DMS79 treated with DMSO at 0.1 percent for 48 hours (cell line): Measurements from ENCODE around the gene C4orf51.

Experiments used
- DNase-seq: peaks from one replicate; lab custom pipeline; 2025; lab: John Stamatoyannopoulos, UW

The C4orf51 gene

GRCh38 chr4:145757188-145757587, 77.2 kb downstream of the C4orf51 start:
- DNase-seq: no peak

DNA sequence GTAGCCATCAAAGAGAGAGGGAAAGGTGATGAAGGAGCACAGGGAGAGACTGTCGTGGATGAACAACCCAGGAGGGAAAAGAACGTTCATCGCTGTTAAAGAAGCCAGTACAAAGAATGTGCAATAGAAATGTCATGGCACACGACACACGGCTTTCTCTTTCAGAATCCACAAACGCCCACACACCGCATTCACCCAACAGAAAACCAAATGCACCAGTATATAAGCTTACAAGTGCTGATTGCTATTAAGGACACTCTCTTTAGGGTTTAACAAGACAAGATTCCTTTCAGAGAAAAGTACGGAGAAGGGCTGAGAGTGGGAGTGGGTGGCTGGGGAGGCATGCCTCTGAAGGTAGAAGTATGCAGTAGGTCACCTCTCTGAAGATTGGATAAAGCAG, 80.2 kb downstream of the C4orf51 start:
- DNase-seq: no peak

GRCh38 chr4:145760961-145761929, 81.3 kb downstream of the C4orf51 start:
- DNase-seq: no peak

DNA sequence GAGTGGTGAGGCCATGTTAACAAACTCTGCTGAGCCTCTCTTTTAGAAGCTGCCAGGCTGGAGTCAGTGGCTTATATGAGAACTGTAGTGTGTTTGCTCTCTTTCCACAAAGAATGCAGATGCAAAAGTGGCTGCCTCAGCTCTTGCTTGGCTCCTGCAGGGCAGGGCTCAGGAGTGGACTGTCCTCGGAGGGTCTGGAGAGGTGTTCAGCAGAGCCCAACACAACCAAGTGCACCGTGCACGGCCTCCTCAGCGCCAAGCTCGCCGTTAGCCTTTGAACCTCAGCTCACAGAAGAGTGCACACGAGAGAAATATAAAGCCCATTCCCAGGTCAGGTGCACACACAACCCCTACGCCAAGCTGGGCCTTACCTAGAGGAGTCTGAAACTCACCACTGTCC, 82.8 kb downstream of the C4orf51 start:
- no peak for DNase-seq

DNA sequence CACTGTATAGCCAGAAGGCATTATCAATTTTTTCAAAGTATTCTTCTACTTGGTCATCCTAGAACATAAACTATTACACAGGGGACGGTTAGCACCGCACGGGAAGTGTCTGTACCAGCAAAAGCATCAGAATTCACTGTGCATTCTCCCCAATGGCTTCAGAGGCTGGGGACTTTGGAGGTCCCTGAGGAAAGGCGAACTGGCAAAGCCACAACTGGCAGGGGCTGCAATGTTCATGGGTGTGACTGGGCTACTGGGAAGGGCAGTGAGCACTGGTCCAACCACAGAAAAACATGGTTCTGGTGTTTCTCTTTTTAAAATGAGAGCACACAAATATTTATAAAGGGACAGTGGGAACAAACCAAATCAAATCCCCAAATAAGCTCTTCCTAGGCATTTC, 83.5 kb downstream of the C4orf51 start:
- DNase-seq: no peak

GRCh38 chr4:145766273-145766672, 86.3 kb downstream of the C4orf51 start:
- DNase-seq: no peak

- DNase-seq: no peak
Measured at GRCh38 chr4:145769450-145770037, 89.6 kb downstream of the C4orf51 start.

GRCh38 chr4:145770124-145770523, 90.2 kb downstream of the C4orf51 start:
- DNase-seq: no peak

- no peak for DNase-seq
Measured at GRCh38 chr4:145772347-145772746, 92.4 kb downstream of the C4orf51 start.

DNA sequence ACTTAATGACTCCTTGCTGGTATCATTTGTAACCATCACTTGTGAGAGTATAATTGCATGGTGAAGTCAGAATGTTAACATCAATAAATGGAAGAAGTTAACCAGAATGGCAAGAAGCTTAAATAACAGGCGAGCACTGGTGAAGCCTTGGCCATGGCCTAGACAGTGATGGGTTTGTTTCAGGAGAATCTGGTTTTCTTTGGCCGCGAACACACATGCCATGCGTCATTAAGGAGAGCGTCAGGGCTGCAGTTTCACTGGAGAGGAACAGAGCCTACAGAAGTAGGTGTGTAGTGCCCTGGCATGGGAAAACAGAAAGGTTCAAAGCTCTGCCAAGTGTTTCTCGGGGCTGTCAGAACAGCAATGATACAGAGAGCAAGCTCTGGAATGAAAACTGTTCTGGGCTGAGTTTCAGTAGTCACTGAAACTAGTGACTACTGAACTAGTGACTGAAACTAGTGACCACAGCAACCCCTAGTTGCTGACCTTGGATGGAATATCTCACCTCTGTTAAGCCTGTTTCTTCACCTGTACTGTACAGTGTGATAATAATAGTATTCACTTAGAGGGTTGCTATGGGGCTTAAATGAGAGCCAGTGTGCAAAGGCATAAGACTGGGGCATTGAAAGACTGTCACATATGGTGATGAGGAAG, 93.8 kb downstream of the C4orf51 start:
- no peak for DNase-seq

- DNase-seq: no peak
Measured at GRCh38 chr4:145774473-145774872, 94.5 kb downstream of the C4orf51 start.

DNA sequence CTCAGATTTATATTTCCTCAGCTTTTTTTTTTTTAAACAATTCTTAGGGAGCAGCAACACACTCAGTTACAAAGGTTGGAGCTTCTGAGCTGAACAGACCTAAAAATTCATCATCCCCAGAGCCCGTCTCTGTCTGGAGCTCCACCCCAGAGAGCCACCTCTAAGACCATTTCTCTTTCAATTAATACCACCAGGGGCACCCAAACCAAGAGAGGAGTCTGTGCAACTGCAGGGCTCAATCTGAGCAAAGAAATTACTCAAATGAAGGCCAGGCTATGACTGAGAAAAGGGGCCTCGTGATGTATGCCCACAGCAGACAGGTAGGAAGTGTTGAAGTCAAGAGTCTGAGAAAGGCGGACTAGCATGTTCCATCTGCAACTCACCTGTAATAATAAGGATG, 95.5 kb downstream of the C4orf51 start:
- no peak for DNase-seq

DNA sequence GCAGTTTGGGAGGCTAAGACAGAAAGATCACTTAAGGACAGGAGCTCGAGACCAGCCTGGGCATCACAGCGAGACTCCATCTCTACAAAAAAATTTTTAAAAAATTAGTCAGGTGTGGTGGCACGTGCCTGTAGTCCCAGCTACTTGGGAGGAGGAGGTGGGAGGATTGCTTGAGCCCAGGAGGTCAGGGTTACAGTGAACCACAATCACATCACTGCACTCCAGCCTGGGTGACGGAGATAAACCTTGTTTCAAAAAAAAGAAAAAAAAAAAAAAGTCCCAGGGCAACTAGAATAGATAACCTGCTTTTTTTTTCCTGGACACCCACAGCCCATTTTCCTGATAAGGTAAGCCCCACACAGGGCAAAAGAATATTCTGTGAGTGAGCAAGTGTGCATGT, 96.3 kb downstream of the C4orf51 start:
- no peak for DNase-seq

- no peak for DNase-seq
Measured at GRCh38 chr4:145779319-145779801, 99.4 kb downstream of the C4orf51 start.

DNA sequence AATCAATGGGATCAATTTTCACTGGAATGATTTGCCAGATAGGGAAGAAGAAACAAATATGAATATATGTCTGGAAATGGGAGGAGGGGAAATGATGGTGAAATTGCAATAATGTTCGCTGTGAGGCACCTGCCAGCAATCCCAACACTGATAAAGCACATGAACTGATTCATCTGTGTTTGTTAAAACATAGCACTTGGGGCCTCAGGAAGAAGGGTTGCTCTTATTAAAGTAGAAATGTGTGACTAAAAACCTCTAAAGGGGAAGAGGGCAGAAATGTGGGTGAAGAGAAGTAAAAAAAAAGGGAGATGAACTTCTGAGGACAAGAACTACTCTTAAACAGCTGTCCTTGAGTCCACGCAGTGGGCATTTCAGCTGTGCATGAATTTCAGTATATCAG, 101.4 kb downstream of the C4orf51 start:
- no peak for DNase-seq
